ENCODE data around the gene TTC27.

The TTC27 gene

GRCh38 chr2:32671885-32672533 is 44.2 kb downstream of the TTC27 start:
- DNase-seq = peak; percentile 26

GRCh38 chr2:32678825-32679224 is 51.0 kb downstream of the TTC27 start:
- DNase-seq = no peak

DNA sequence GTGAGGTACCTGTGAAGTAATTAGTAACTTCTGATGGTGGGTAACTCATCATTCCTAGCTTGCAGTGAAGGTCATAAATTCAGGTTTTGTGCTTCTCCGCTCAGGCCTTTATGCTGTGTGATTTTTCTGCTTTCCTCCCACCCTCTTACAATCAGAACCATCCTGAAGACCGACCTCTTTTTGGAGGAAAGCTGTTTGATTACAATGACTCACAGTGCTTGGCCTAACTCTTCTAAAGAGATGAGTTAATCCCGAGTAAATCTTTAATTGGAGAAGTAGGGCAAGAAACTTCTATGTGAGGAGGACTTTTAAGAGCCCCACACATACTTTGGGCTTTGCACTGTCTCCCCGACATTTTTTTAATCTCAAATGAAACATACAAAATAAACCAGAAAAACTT is 53.1 kb downstream of the TTC27 start:
- no peak for DNase-seq

- DNase-seq = no peak
These were observed 55.8 kb downstream of the TTC27 start for GRCh38 chr2:32683520-32684086.

GRCh38 chr2:32688541-32688940 is 60.7 kb downstream of the TTC27 start:
- no peak for DNase-seq

DNA sequence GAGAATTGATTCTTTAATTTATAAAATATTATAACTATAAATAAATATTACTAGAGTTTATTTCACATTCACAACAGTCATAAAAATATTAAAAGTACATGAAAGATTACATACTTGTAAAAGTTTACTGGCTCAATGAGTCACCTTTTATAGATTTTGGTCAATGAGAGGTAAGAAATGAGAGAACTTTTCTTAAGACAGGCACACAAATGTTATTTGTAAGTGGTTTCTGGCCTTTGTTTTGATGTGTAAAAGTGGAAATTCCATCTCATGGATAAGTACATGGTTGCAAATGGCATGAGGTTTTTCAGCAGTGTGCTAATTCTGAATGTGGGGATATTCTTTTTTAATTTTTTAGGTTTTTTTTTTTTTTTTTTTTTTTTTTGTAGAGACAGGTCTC is 63.8 kb downstream of the TTC27 start:
- DNase-seq = no peak

DNA sequence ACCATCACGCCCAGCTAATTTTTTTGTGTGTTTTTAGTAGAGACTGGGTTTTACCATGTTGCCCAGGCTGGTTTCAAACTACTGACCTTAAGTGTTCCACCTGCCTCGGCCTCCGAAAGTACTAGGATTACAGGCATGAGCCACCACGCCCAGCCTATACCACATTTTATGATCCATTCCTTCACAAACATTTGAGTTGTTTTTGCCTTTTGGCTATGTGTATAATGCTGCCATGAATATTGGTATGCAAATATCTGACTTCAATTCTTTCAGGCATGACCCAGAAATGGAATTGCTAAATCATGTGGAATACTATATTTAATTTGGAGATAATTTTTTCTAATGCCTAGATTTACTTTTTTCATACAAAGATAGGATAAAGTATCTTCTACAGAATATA is 68.6 kb downstream of the TTC27 start:
- DNase-seq = no peak

GRCh38 chr2:32697156-32697555 is 69.3 kb downstream of the TTC27 start:
- DNase-seq = no peak

DNA sequence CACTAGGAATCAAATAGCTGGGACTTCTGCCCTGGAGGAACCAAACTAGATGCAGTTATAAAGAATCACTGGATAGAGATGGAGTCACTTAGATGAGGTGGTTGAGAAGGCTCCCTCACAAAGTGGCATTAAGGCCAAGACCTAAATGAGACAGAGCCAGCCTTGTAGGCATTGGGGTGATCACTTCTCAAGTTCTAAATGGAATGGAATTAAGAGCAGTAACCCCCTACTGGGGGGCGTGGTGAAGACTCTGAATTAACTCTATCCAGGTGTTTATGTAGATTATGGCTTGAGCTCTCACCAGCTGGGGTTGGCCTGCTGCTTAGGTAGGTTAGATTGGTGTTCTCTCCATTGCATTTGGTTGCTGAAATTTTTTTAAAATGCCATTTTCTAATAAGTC is 71.3 kb downstream of the TTC27 start:
- DNase-seq = no peak

GRCh38 chr2:32701806-32702205 is 74.0 kb downstream of the TTC27 start:
- no peak for DNase-seq

DNA sequence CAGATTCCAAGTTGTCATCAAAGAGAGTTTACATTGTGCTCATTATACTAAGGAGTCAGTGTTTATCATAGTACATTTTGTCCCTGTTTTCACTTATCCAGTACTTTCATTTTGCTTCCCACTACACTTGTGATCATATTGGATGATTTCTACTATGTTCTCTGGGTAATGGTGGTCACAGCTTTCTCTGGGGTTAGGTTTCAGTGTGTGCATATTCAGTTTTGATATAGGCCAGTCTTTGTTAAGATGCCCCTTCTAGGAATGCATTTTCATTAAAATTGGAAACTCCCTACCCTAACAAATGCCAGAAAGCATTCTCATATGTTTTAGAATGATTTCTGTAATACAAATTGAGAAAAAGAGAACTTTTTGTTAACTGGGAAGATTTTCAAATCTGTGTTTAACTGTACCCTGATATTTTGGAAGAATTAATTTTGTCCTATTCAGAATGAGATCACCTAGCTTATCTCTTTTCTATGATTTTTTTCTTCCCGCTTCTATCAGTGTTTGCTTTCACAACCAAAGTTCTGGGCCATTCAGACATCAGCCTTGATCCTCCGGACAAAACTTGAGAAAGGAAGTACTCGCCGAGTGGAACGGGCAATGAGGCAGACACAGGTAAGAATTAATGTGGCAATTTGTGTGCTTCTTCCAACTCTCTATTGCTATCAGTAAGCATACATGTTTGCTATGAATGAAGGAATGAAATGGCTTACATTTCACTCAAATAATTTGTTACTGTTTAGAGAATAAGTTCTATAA is 74.6 kb downstream of the TTC27 start:
- no peak for DNase-seq

GRCh38 chr2:32706815-32707579 is 79.1 kb downstream of the TTC27 start:
- DNase-seq = no peak

DNA sequence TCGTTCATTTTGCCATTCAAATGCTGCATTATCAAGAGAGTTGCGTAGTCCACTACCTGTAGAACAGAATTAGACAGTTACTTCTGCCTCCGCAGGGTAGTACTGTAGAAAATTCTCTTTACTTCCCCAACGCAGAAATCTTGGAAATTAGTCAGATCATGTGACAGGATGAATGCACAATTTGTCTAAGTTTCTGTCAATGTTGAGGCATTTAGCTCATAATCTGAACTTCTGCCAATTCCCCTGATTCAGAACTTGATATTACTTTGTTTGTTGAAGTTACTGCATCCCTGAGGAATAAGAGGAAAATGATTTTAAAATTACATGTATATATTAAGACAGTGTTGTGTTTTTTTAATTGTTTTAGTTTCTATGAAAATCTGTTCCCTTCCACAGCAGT is 83.4 kb downstream of the TTC27 start:
- peak; percentile 62 for DNase-seq

DNA sequence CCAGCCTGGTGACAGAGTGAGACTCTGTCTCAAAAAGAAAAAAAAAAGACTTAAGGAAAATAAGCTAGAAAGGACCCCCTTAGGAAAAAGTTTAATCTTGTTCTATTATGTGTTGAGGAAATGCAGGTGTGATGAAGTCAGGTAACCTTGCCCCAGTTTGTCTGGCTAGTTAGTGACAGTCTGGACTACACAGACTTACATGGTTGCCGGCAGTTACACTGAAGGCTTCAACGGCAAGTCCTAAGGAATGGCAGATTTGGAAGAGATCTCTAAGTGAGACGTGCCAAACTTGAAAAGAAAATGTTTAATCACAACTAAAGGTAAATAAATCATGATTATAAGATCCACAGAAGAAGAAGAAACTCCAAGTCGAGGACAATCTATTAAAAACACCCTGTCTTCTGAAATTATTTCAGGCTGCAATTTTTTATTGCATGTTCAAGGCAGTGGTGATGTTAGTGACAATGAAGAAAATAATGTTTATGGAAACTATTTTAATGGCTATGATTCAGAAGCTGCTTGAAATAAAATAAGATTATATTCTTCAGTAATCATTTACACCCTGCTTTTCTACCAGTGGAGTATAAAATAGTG is 84.2 kb downstream of the TTC27 start:
- no peak for DNase-seq

GRCh38 chr2:32712870-32713269 is 85.0 kb downstream of the TTC27 start:
- DNase-seq = no peak

GRCh38 chr2:32714521-32714920 is 86.7 kb downstream of the TTC27 start:
- no peak for DNase-seq

GRCh38 chr2:32715391-32715841 is 87.6 kb downstream of the TTC27 start:
- DNase-seq = no peak

- DNase-seq = no peak
These were observed 88.1 kb downstream of the TTC27 start for GRCh38 chr2:32715981-32716380.

DNA sequence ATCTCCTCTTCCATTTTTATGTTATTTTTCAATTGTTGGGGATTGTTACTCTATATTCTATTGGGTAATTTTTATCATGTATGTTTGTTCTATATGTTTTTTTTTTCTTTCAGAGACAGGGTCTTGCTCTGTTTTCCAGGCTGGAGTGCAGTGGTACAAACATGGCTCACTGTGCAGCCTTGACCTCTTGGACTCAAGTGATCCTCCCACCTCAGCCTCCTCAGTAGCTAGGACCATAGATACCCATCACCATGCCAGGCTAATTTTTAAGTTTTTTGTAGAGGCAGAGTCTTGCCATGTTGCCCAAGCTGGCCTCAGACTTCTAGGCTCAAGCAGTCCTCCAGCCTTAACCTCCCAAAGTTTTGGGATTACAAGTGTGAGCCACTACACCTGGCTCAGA is 88.7 kb downstream of the TTC27 start:
- no peak for DNase-seq

DNA sequence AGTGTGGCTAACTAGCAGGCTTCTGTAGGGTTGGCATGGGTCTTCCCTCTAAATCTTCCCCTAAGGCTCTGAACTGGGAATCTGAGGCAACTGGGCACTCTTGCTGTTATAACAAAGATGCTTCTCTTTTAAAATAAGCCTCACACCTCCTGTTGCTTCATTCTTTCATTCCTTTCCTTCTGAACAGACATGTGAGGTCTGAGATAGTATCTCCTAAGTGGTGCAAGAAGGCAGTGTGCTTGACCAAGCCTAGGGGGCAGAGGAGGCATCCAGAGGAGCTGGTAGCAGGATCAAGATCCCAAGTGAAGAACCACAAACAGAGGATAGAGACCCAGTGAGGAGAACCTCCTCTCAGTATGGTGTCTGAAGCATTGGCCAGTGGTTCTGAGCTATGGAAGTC is 90.9 kb downstream of the TTC27 start:
- DNase-seq = no peak

GRCh38 chr2:32719430-32719829 is 91.6 kb downstream of the TTC27 start:
- DNase-seq = no peak

- no peak for DNase-seq
These were observed 92.3 kb downstream of the TTC27 start for GRCh38 chr2:32719933-32720716.
